Measurements from ENCODE around the gene NRCAM. TPM values are rescaled to one million over a fixed set of nuclear protein-coding genes. Genes with fewer than 3 reads are reported as not detected.

NRCAM gene
- total and polyA plus RNA-seq, 2 donors (not counting 1 experiment from before 2014, with no cell fraction given) = 0.75 to 4.6 TPM

- H3K4me3 Mint-ChIP-seq = no peak overlapping the region
- Histone ChIP-seq H2AFZ (ENCODE audit: insufficient read depth, low read depth, low read length, poor library complexity, severe bottlenecking) (no peak overlapping the region), H3K27me3 (replicated peaks in 1 of 4; ENCODE audit: control extremely low read depth in 1 of 4, control insufficient read depth in 3 of 4, insufficient read depth in 4 of 4, low read length in 3 of 4) (peaks cover 0 to 21% (median 16%) of the 10 kb centered on the region in 4 experiments), H3K4me1 (ENCODE audit: control insufficient read depth in 2 of 2, insufficient read depth in 2 of 2, low read length in 2 of 2) (peaks cover 0 to 4% of the 10 kb centered on the region in 2 donors), H3K36me3 (replicated peaks in 1 of 2; ENCODE audit: control extremely low read depth in 1 of 2, control insufficient read depth in 1 of 2, extremely low read depth in 1 of 2, insufficient read depth in 2 of 2, low read length in 1 of 2) (no peaks in the 10 kb centered on the region), H3K4me2 (replicated peaks; ENCODE audit: low read depth, low read length, poor library complexity, severe bottlenecking) (no peak overlapping the region), H3K9me3 (ENCODE audit: control extremely low read depth in 1 of 3, control insufficient read depth in 2 of 3, insufficient read depth in 1 of 3, low read length in 2 of 3) (no peaks in the 10 kb centered on the region), H3K4me3 (ENCODE audit: control extremely low read depth in 1 of 5, extremely low read depth in 1 of 5, insufficient read depth in 1 of 5, low read depth in 2 of 5, low read length in 4 of 5) (no peak overlapping the region), H3K9ac (ENCODE audit: low read length) (no peak overlapping the region), H3K79me2 (ENCODE audit: control insufficient read depth, insufficient read depth, low read length) (no peaks in the 10 kb centered on the region), H3K27ac (ENCODE audit: low read length in 2 of 2) (no peak overlapping the region), H4K20me1 (ENCODE audit: control insufficient read depth, insufficient read depth, low read length, poor library complexity, severe bottlenecking) (no peaks in the 10 kb centered on the region)
- TF ChIP-seq EZH2 (IDR thresholded peaks at IDR 0.05; ENCODE audit: borderline replicate concordance, insufficient read depth, low read depth, low read length, poor library complexity, severe bottlenecking) = no peak
- TF ChIP-seq, protein P1, sequence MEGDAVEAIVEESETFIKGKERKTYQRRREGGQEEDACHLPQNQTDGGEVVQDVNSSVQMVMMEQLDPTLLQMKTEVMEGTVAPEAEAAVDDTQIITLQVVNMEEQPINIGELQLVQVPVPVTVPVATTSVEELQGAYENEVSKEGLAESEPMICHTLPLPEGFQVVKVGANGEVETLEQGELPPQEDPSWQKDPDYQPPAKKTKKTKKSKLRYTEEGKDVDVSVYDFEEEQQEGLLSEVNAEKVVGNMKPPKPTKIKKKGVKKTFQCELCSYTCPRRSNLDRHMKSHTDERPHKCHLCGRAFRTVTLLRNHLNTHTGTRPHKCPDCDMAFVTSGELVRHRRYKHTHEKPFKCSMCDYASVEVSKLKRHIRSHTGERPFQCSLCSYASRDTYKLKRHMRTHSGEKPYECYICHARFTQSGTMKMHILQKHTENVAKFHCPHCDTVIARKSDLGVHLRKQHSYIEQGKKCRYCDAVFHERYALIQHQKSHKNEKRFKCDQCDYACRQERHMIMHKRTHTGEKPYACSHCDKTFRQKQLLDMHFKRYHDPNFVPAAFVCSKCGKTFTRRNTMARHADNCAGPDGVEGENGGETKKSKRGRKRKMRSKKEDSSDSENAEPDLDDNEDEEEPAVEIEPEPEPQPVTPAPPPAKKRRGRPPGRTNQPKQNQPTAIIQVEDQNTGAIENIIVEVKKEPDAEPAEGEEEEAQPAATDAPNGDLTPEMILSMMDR (IDR thresholded peaks at IDR 0.05) = no peak
- DNase-seq = no peak
- H3K9me3 Mint-ChIP-seq (ENCODE audit: insufficient read depth) = no peaks in the 10 kb centered on the region
- WGBS (ENCODE audit: insufficient coverage) = no CpG with 5 or more reads among the region's 1 CpG
- no peak for ATAC-seq (ENCODE audit: low read depth)
- POLR2A ChIA-PET = no interaction called here
- H3K27me3 Mint-ChIP-seq = peaks cover 27% of the 10 kb centered on the region
- intact Hi-C loops (cut with micrococcal nuclease) = no loop called here
- H3K4me1 Mint-ChIP-seq = peaks cover 4% of the 10 kb centered on the region
- CTCF ChIA-PET = no interaction called here
- no peak overlapping the region for H3K27ac Mint-ChIP-seq
Observed at GRCh38 chr7:108427766-108428165, 28.5 kb downstream of the NRCAM start.

DNA sequence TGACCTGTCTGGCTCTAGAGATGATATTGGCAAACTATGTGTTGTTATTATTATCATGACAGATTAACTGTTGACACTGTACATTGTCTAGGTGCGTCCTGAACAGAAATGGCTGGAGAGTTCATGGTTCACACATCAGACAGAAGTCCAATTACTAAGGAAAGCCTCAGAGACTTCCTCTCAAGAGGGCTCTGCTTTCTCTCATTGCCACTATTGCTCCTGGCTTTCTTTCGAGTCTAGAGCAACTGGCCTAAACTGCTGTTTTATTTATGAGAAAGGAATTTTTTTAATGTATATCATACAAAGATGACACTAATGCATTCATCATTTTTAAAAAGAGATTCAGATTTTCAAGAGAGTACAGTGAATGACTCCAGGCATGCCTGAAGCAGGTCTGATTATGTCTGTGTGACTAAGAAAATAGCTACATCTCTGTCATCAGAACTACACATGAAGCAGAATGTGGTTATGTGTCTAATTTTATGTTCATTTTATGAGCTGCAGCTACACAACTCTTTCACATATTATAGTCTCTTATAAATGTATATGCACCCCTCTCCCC is 30.4 kb downstream of the NRCAM start:
- H3K4me3 Mint-ChIP-seq = no peak overlapping the region
- Histone ChIP-seq H3K27ac (ENCODE audit: low read length in 2 of 2) (no peak overlapping the region), H3K4me1 (ENCODE audit: control insufficient read depth in 2 of 2, insufficient read depth in 2 of 2, low read length in 2 of 2) (peaks cover 0 to 4% of the 10 kb centered on the region in 2 donors), H3K27me3 (replicated peaks in 1 of 4; ENCODE audit: control extremely low read depth in 1 of 4, control insufficient read depth in 3 of 4, insufficient read depth in 4 of 4, low read length in 3 of 4) (peaks cover 0 to 26% (median 20%) of the 10 kb centered on the region in 4 experiments), H4K20me1 (ENCODE audit: control insufficient read depth, insufficient read depth, low read length, poor library complexity, severe bottlenecking) (no peaks in the 10 kb centered on the region), H3K9me3 (ENCODE audit: control extremely low read depth in 1 of 3, control insufficient read depth in 2 of 3, insufficient read depth in 1 of 3, low read length in 2 of 3) (no peaks in the 10 kb centered on the region), H3K79me2 (ENCODE audit: control insufficient read depth, insufficient read depth, low read length) (no peaks in the 10 kb centered on the region), H3K4me3 (ENCODE audit: control extremely low read depth in 1 of 5, extremely low read depth in 1 of 5, insufficient read depth in 1 of 5, low read depth in 2 of 5, low read length in 4 of 5) (no peak overlapping the region), H3K9ac (ENCODE audit: low read length) (no peak overlapping the region), H3K4me2 (replicated peaks; ENCODE audit: low read depth, low read length, poor library complexity, severe bottlenecking) (no peak overlapping the region), H3K36me3 (replicated peaks in 1 of 2; ENCODE audit: control extremely low read depth in 1 of 2, control insufficient read depth in 1 of 2, extremely low read depth in 1 of 2, insufficient read depth in 2 of 2, low read length in 1 of 2) (no peaks in the 10 kb centered on the region), H2AFZ (ENCODE audit: insufficient read depth, low read depth, low read length, poor library complexity, severe bottlenecking) (no peak overlapping the region)
- H3K27me3 Mint-ChIP-seq = peaks cover 32% of the 10 kb centered on the region
- no peaks in the 10 kb centered on the region for H3K9me3 Mint-ChIP-seq (ENCODE audit: insufficient read depth)
- ATAC-seq (ENCODE audit: low read depth) (no peak), DNase-seq (no peak)
- no peak overlapping the region for H3K27ac Mint-ChIP-seq
- 83% methylated on average over 1 of the region's 2 CpGs for WGBS (ENCODE audit: insufficient coverage)
- ChIA-PET CTCF (no interaction called here), POLR2A (no interaction called here)
- intact Hi-C loops (cut with micrococcal nuclease) = no loop called here
- TF ChIP-seq, protein P1 (IDR thresholded peaks at IDR 0.05) = no peak
- no peak for TF ChIP-seq EZH2 (IDR thresholded peaks at IDR 0.05; ENCODE audit: borderline replicate concordance, insufficient read depth, low read depth, low read length, poor library complexity, severe bottlenecking)
- peaks cover 5% of the 10 kb centered on the region for H3K4me1 Mint-ChIP-seq

All from B cell (primary cell).